Stimulated activated CD8-positive, alpha-beta memory T cell treated with anti-CD3 and anti-CD28 coated beads, Interleukin-4, amount 100 ng/mL, for 24 hours (primary cell): ENCODE results near the gene ZCCHC12.
"Not testable (repeated sequence)": the region's sequence is repeated elsewhere in the genome, so short reads cannot be mapped to it uniquely, and the experiment has no call there.

Experiments
- DNase-seq: peaks from one replicate; pipeline ENCODE4 v3.0.0-alpha.2; 2020; ENCODE audit warnings: low read depth

Gene ZCCHC12

DNA sequence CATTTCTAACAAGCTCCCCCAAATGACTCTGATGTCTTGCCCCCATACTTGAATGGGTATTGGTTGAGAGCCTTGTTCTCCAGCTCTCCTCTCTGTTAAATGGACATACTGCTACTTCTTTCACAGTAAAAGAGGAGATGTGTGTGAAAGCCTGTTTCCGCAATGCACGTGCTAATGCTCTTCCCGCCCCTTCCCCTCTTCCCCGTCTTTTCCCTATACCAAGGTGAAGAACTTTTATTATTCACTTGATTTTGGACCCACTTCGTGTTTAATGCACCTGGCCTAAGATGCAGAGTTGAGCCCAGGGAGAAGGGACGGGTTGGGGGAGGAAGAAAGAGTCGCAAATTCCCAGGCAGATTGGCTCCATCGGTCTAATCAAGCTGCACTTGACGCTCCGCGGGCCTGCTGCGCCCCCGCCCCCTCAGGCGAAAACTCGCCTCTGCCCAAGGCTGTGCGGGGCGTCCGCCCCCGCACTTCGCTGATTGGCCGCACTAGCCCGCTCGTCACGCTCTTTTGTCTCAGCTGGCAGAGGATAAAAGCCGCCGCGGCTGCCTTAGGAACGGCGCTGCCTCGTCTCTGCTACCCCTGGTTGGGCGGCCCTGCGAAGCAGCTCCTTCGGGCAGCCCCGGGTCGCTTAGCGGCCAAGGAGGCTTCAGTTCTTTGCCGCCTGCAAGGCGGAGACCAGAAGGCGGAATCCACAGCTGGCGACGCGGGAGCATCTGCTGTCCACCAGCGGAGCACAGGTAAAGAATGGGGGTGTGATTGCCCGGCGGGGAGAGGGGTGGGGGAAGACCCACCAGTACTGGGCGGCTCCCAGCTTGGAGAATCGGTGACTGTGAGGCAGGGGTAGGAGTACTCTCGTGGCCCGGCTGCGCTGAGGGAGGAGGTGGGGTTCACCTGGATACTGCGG is at the start of gene ZCCHC12:
Gene ZCCHC12 (plus strand): TSS at position 562 of the 910 bp plus-strand sequence. CDS start 1,421 bp downstream, outside the sequence.
- DNase-seq, result peak; percentile 8

GRCh38 chrX:118779581-118779980 is 44.0 kb upstream of the ZCCHC12 start:
- no peak for DNase-seq

GRCh38 chrX:118780509-118780908 is 43.1 kb upstream of the ZCCHC12 start:
- no peak for DNase-seq

DNA sequence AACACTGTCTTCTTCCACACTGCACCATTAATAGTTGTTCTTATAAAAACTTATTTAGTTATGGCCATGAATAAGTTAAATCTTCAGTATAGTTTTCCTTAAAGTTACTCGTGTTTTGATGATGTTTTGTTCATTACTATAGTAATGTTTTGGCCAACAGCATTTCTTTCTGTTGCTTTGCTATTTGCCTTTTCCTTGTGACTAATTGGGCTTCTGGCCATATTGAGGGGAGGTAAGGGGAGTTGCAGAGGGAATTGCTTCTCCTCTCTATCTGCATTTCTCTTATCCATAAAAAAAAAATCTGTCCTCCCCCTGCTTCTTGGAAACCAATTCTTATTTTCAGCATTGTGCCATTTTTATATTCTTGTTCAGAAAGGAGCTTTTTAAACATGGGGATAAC is 42.7 kb upstream of the ZCCHC12 start:
- no peak for DNase-seq

GRCh38 chrX:118795528-118796280 is 27.9 kb upstream of the ZCCHC12 start:
- no peak for DNase-seq

- no peak for DNase-seq
Observed at GRCh38 chrX:118802857-118803256, 20.8 kb upstream of the ZCCHC12 start.

DNA sequence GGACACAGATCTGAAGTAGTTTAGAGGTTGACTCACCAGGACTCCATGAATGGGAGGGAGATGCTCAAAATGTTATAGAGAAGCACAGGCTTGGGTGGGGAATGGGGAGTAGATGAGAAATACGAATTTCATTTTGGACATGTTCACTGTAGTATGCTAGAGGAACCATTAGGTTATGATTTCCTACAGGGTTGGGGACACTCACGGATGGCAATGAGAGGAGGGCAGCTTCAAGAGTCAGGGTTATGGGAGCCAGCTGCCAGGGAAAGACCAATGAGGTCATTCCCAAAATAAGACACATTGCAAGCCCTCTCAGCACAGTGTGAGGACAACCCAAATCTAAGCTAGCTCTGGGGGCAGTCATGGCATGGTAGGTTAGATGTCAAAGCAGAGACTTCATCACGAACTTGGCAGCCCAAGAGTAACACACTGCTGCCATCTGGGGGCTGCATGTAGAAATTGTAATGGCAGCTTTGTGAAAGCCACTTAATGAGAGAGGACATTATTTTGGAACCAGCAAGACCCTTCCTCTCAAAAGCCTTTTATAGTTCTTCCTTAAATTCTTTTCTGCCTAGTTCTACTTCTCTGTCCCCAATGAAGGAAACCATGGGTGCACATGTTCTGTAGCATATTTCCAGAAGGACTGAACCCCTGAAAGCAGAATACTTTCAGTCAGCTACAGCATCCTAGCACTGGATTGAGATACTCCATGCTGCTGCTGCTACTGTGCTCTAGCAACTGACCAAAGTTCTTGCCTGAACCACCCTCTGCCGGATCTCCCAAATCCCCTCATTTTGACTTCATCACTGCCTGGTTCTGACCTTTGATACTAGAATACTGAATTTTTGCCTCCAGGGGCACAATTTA is 16.2 kb upstream of the ZCCHC12 start:
- peak; percentile 13 for DNase-seq

- not testable (repeated sequence) for DNase-seq
Observed at GRCh38 chrX:118817257-118817656, 6.4 kb upstream of the ZCCHC12 start.

DNA sequence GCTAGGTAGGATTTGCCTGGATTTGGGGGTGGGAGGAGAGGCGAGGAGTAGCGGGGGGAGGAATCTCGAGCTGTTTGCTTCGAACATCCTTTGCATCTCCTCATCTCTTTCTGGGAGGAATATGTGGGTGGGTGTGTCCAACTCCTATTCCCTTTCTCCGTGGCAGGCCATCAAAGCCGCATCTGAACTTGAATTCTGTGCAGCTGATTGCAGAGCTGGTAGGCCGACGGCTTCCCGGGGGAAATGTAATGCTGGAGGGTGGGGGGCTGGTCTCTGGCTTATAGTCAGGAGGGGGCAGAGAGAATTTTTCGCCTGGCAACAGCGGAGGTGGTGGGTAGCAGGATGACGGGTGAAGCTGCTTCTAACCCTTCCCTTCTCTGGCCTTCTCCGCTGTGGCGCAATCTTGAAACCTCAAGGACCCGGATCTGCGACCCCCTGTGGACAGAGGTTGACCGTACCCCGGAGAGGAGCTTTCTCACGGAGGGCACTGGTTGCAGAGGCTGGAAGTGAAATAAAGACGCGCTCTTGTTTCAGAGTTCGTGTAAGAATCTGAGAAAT is 628 bp downstream of the ZCCHC12 start:
- no peak for DNase-seq

DNA sequence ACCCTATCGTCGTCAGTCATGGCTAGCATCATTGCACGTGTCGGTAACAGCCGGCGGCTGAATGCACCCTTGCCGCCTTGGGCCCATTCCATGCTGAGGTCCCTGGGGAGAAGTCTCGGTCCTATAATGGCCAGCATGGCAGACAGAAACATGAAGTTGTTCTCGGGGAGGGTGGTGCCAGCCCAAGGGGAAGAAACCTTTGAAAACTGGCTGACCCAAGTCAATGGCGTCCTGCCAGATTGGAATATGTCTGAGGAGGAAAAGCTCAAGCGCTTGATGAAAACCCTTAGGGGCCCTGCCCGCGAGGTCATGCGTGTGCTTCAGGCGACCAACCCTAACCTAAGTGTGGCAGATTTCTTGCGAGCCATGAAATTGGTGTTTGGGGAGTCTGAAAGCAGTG is 1.6 kb downstream of the ZCCHC12 start:
- DNase-seq, result no peak

DNA sequence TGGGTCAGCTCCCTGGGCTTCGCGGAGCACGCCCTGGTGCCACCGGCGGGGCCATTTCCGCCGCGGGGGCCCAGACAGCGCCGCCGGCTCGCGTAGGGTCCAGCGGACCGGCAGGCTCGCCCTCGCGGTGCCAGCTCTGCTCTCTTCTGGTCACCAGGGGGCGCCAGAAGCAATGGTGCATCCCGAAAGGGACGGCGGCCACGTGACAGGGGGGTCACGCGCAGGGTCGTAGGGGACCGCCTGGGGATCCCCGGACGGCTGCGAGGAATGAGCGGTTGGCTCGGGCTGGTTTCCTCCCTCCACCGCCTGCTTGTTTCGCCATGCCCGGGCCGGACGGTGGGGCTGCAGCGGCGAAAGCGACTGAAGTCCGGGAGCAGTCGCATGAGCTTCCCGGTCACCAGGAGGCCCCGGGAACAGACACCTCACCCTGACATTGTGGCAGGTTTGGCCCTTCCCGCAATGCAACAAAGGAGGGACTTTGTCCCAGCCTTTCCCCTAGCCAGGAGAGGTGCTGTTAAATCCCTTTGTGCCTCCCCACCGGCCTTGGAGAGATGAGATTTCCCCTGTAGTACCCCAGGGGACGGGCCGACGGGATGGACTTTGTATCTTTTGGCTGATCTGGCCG is 15.8 kb downstream of the ZCCHC12 start:
- DNase-seq, result peak; percentile 57

DNA sequence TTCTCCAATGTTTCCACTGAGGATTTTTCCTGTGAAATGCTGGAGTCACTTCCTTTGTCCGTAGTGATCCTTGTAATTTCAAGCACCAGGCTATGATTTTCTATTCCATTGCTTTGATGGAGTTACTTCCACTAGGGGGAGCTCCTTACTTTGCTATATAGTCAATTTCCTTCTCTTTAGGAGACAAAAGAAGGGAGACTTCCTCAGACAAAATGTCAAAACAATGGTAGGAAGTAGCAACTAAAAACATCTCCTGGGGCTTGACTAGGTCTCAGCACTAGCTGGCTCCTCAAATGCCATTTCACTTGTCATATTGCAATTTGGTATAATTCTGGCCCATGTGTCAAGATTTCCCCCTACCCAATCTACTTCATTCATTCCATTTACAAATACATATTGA is 24.1 kb downstream of the ZCCHC12 start:
- DNase-seq, result no peak

GRCh38 chrX:118853596-118853995 is 30.0 kb downstream of the ZCCHC12 start:
- DNase-seq, result no peak

- no peak for DNase-seq
Observed at GRCh38 chrX:118855681-118856310, 32.2 kb downstream of the ZCCHC12 start.

DNA sequence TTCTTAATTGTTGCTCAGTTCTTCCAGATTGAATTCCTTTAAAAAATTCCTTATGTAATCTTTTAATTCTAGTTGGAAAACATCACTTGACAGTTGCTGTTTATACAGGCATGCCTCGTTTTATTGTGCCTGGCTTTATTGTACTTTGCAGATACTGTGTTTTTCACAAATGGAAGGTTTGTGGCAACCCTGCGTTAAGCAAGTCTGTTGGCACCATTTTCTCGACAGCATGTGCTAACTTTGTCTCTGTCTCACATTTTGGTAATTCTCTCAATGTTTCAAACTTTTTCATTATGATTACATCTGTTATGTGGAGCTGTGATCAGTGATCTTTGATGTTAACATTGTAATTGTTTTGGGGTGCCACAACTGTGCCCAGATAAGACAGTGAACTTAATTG is 33.4 kb downstream of the ZCCHC12 start:
- no peak for DNase-seq

DNA sequence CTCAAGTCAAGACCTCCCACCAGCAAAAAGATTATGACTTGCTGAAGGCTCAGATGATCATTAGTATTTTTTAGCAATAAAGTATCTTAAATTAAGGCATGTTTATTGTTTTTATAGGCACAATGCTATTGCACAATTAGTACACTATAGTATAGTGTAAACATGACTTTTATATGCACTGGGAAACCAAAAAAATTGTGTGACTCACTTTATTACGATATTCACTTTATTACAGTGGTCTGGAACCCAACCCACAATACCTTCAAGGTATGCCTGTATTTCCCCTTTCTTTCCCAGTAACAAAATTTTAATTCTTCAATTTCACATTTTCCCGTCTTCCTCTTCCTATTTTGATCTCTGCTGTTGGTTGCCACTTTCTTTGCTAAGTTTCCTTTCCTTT is 37.7 kb downstream of the ZCCHC12 start:
- no peak for DNase-seq

GRCh38 chrX:118862091-118862490 is 38.5 kb downstream of the ZCCHC12 start:
- no peak for DNase-seq

DNA sequence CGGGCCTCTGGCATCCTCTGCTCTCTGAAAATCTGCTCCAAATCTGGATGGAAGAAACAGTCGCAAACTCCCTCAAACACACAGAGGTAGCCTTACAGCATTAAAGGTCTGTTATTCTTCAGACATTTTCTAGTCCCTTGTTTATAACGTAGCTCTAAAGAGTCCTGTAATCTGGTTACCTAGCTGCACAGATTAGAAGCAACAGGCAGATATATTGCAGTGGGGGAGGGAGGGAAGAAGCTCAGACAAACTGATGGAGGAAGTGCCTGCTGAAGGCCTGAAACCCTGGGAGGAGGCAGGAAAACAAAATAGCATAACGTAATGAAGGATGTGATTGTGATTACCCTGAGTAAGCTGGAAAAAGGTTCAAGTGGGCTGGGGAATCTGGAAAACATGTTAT is 39.4 kb downstream of the ZCCHC12 start:
- no peak for DNase-seq

GRCh38 chrX:118864063-118864635 is 40.5 kb downstream of the ZCCHC12 start:
- no peak for DNase-seq

DNA sequence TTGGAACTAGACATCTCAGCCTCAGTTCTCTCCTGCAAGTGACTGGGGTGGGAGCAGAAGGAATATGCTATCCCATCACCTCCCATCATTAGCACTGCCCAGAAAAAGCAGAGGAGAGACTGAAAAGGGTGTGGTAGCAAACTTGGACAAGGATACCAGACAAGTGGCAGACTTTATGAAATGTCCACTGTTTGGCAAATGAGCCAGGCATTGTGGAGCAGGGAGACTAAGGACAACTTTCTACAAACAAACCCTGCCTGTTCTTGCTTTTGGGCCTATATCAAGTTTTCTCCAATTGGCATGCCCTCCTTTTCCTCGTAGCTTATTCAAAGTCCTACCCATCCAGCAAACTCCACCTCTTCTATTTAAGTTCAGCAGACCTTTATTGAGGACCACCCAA is 41.6 kb downstream of the ZCCHC12 start:
- no peak for DNase-seq

DNA sequence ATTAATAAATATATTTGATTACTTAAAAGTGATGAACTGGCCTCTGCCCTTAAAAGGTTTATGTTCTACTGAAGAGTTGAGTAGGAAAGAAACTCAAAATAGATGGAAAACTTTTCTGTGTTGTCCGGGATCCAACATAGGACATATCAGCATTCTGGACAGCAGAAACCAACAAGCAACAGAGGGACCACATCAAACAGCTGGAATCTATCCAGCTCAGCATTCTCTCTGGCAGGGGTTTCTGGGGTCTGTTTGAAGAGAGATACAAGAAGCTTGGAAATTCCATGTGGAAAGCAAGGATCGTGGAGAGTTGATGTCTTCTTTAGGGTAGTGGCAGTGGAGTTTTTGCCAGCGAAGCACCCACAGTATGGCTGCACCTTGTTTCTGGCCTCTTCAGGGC is 43.6 kb downstream of the ZCCHC12 start:
- no peak for DNase-seq
